HUES48 (cell line): ENCODE measurements around the gene GRHPR.
A peak's percentile ranks its signal among the peaks of the same experiment; 100 is the strongest.

Experiments used
- H3K27ac ChIP-seq: one replicate; pipeline ENCODE4 v1.7.0; 2013; ENCODE audit warnings: low read depth, low read length, inconsistent platforms
- H3K27me3 ChIP-seq: 2 replicates; pipeline ENCODE4 v1.6.1; 2013; ENCODE audit warnings: mild to moderate bottlenecking, low read length; ENCODE audit not compliant: control insufficient read depth, insufficient read depth
- H3K36me3 ChIP-seq: 2 replicates; pipeline ENCODE4 v1.6.1; 2013; ENCODE audit warnings: low read length; ENCODE audit not compliant: control insufficient read depth, insufficient read depth
- H3K4me1 ChIP-seq: 2 replicates; pipeline ENCODE4 v1.6.1; 2013; ENCODE audit warnings: mild to moderate bottlenecking, low read length; ENCODE audit not compliant: control insufficient read depth, insufficient read depth
- H3K4me3 ChIP-seq: 2 replicates; pipeline ENCODE4 v1.5.1; 2013; ENCODE audit warnings: mild to moderate bottlenecking, low read depth, low read length
- H3K9ac ChIP-seq: 2 replicates; pipeline ENCODE4 v1.6.1; 2013; ENCODE audit warnings: mild to moderate bottlenecking, low read depth, low read length, moderate library complexity
- H3K9me3 ChIP-seq: 2 replicates; pipeline ENCODE4 v1.6.1; 2013; ENCODE audit warnings: low read length; ENCODE audit not compliant: control insufficient read depth, insufficient read depth

Gene GRHPR

DNA sequence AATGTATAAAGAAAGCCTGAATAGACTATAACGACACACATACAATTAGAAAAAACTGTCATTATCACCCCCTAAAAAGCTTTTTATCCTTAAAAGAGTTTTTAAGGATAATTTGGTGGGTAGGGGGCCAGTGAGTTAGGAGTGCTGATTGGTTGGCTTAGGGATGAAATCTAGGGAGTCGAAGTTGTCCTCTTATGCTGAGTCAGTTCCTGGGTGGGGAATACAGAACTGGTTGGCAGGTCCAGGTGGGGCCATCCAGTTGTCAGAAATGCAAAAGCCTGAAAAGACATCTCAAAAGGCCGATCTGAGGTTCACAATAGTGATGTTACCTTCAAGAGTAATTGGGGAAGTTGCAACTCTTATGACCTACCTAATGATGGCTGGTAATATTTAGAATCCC, 29.1 kb downstream of the GRHPR start:
- peaks cover 10% of the 10 kb centered on the region for H3K36me3 ChIP-seq
- no peak overlapping the region for H3K4me3 ChIP-seq
- peaks cover under 1% of the 10 kb centered on the region for H3K4me1 ChIP-seq
- no peaks in the 10 kb centered on the region for H3K27me3 ChIP-seq
- no peak overlapping the region for H3K27ac ChIP-seq
- H3K9me3 ChIP-seq = no peaks in the 10 kb centered on the region
- no peak overlapping the region for H3K9ac ChIP-seq

- peaks cover 3% of the 10 kb centered on the region for H3K4me1 ChIP-seq
- no peak overlapping the region for H3K27ac ChIP-seq
- no peak overlapping the region for H3K9ac ChIP-seq
- H3K36me3 ChIP-seq = peaks cover 10% of the 10 kb centered on the region
- no peaks in the 10 kb centered on the region for H3K27me3 ChIP-seq
- H3K4me3 ChIP-seq = no peak overlapping the region
- H3K9me3 ChIP-seq = no peaks in the 10 kb centered on the region
Observed at GRCh38 chr9:37452611-37453010, 30.1 kb downstream of the GRHPR start.

GRCh38 chr9:37453827-37454226, 31.3 kb downstream of the GRHPR start:
- H3K4me3 ChIP-seq = no peak overlapping the region
- H3K9me3 ChIP-seq = no peaks in the 10 kb centered on the region
- H3K4me1 ChIP-seq = peaks cover 3% of the 10 kb centered on the region
- H3K27me3 ChIP-seq = no peaks in the 10 kb centered on the region
- no peak overlapping the region for H3K27ac ChIP-seq
- peaks cover 5% of the 10 kb centered on the region; the same call in 1 of the 2 replicates for H3K36me3 ChIP-seq
- H3K9ac ChIP-seq = no peak overlapping the region

DNA sequence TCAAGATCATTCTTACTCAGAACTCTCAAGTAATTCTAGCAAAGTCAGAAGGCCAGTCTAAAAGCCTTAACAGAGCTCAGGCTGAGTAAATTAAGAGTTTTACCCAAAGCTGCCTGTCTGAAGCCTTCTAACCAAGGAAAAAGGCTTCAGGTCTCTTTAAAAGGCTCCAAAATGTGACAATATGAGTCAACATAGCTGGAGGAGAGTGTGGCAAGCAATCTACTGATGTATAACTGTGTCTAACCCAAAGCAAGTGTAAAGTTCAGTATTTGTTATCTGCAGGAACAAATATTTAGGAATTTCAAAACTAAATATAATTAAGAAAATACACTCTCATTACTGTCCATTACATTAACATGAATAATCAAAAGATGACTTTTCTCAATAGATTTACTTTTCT, 31.7 kb downstream of the GRHPR start:
- Histone ChIP-seq H3K4me1 (peaks cover 3% of the 10 kb centered on the region), H3K9me3 (no peaks in the 10 kb centered on the region), H3K36me3 (peaks cover 5% of the 10 kb centered on the region; the same call in 1 of the 2 replicates), H3K27ac (no peak overlapping the region), H3K27me3 (no peaks in the 10 kb centered on the region), H3K9ac (no peak overlapping the region), H3K4me3 (no peak overlapping the region)

GRCh38 chr9:37455884-37456647, 33.6 kb downstream of the GRHPR start:
- Histone ChIP-seq H3K9ac (no peak overlapping the region), H3K4me3 (no peak overlapping the region), H3K36me3 (no peaks in the 10 kb centered on the region), H3K27ac (no peak overlapping the region), H3K27me3 (no peaks in the 10 kb centered on the region), H3K4me1 (peaks cover 3% of the 10 kb centered on the region; the same call in 1 of the 2 replicates), H3K9me3 (no peaks in the 10 kb centered on the region)

DNA sequence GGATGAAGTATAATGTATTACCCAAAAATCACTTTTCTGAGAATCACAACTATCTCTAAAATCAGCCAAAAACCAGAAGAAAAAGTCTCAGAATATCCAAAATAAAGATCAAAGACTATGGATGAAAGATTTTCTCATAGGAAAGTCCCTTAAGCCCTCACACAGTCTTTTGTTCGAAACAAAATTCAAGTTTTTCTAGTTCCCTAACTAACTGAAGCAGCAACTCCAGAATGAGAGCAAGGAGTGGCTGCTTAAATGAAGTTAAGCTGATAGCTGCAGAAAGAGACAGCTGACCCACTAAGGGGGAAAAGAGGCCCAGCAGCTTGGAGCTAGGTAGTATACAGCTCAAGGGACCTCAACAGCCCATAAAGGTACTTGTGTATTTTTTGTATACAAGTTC, 34.3 kb downstream of the GRHPR start:
- no peaks in the 10 kb centered on the region for H3K9me3 ChIP-seq
- H3K4me3 ChIP-seq = no peak overlapping the region
- H3K27me3 ChIP-seq = no peaks in the 10 kb centered on the region
- H3K36me3 ChIP-seq = no peaks in the 10 kb centered on the region
- H3K4me1 ChIP-seq = peaks cover 3% of the 10 kb centered on the region; the same call in 1 of the 2 replicates
- no peak overlapping the region for H3K27ac ChIP-seq
- no peak overlapping the region for H3K9ac ChIP-seq

DNA sequence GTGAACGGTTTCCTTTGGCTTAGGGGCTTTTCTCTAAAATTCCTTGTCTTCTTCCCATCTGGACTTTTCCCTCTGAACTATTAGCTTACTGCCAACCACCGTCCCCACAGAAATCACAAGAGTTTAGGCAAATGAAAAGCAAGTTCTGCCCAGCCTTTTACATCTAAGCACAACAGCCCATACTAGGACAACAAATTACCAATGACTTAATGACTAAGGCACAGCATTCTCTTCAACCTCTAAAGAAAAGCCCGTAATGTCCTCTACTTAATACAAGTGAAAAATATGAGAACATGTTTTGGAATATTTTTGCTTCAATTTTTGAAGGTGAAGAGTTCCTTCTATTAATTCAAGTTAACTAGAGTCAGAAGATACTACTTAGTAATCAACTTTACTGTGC, 41.5 kb downstream of the GRHPR start:
- H3K4me1 ChIP-seq = peaks cover 17% of the 10 kb centered on the region; the same call in 1 of the 2 replicates
- no peaks in the 10 kb centered on the region for H3K27me3 ChIP-seq
- peak overlapping the region; percentile 70 for H3K4me3 ChIP-seq
- H3K9me3 ChIP-seq = no peaks in the 10 kb centered on the region
- H3K36me3 ChIP-seq = no peaks in the 10 kb centered on the region
- H3K27ac ChIP-seq = peak overlapping the region; percentile 100
- H3K9ac ChIP-seq = peak overlapping the region; percentile 62

DNA sequence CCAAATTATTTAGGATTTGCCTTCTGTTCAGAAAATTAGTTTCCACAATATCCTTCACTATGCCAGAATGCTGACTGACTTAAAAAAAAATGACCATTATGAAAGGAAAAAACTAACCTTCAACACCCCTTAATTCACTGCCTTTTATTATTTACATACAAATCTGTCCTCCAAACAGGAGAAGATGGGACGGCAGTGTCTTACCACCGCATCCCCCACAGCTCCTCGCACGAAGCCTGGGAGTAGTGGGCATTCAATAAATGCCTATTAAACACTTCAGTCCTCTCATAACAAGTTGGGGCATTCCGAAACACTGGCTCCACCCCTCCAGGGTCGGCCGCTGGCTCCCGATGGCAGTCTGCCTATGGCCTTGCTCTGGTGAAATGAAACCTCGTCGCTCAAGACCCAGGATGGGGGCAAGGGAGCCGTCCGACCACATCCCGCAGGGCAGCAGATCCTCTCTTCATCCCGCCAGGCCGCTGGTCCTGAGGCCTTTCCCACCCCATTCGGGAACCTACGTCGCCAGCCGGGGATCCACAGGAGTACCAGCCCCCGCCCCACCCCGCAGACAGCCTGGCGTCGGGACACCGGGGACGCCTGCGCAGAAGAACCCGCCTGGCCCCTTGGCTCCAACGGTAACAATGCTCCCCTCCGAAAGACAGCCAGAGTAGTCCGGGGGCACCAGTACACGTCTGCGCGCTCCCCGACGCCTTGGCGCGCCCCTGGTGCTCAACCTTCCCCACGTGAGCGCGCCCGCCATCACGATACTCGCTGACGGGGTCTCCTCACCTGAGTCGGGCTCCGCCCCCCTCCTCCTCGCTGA, 42.1 kb downstream of the GRHPR start:
- peak overlapping the region; percentile 70 for H3K4me3 ChIP-seq
- H3K4me1 ChIP-seq = peaks cover 17% of the 10 kb centered on the region; the same call in 1 of the 2 replicates
- no peaks in the 10 kb centered on the region for H3K9me3 ChIP-seq
- peak overlapping the region; percentile 100 for H3K27ac ChIP-seq
- no peaks in the 10 kb centered on the region for H3K36me3 ChIP-seq
- peak overlapping the region; percentile 62 for H3K9ac ChIP-seq
- H3K27me3 ChIP-seq = no peaks in the 10 kb centered on the region

DNA sequence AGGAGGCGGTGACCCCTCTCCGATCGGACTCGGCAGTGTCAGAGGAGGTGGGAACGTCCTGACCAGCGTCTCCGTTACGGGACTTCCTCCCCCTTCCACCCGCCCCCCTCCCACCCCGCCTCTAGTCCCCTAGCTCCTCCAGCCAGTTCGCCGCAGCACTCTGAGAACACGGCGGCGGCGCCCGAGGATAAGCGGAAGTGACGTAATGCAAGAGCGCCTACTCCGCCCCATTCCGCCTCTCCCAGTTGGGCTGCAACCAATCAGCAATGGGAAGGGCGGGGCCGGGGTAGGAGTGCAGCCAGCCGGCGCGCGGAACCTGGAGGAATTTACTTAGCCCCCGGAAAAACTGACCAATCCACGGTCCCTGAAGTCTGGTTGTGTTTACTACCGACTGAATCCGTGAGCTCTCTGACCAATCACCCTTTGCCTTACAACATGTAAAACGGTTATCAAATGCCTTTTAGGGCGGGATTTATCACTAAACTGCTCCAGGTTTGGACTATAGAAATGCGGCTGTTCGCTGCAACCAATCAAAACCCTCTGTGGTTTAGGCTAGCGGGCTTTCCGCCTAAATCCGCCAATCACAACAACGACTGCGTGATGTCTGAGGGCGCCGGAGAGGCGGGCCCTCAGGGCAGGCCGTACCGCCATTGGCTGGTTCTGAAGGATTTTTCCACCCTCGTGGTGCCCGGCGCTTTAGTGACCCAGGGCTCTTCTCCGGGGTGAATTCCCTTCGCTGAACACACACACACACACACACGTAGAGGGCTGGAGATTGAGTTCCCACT, 42.9 kb downstream of the GRHPR start, which contains the start of gene ZBTB5:
ZBTB5 (minus strand) TSS at position 202 of the 788 bp plus-strand sequence. CDS start 22,899 bp downstream, outside the sequence.
- peak within 1 kb of the TSS; percentile 100 for H3K27ac ChIP-seq
- H3K4me1 ChIP-seq = peaks cover 17% of the 10 kb centered on the region; the same call in 1 of the 2 replicates
- no peaks in the 10 kb centered on the region for H3K9me3 ChIP-seq
- no peaks in the 10 kb centered on the region for H3K36me3 ChIP-seq
- peak within 1 kb of the TSS; percentile 96 for H3K9ac ChIP-seq
- peak within 1 kb of the TSS; percentile 75 for H3K4me3 ChIP-seq
- H3K27me3 ChIP-seq = no peaks in the 10 kb centered on the region

DNA sequence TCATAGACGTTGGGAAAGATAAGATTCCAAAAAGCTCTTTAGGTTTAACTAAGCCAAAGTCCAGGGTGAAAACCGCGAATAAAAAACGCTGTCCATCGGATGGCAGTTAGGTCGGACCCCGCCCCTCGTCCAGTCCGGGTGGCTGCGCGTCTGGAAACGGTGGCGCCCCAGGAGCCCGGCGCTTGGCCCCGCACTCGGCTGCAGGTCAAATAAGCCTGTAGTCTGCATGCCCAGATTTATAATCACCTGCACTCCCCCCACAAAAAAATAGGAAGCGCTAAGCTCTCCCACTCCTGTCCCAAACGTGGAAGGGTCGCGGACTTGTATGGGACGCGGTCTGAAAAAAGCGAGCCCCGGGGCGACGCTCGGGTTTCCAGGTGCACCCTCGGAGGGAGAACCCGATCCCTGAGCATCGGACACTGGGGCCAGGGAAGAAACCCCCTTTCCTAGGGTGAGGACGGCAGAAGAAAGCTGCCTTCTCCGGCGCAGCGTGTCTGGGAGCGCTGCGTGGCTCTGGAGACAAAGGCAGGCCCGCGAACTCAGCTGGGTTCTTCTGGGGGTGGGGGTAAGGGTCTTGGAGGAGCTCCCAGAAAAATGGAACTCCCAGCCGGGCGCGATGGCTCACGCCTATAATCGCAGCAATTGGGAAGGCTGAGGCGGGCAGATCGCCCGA, 43.7 kb downstream of the GRHPR start:
- Histone ChIP-seq H3K4me3 (peak overlapping the region; percentile 75), H3K27ac (peak overlapping the region; percentile 100), H3K4me1 (peaks cover 21% of the 10 kb centered on the region), H3K36me3 (no peaks in the 10 kb centered on the region), H3K27me3 (no peaks in the 10 kb centered on the region), H3K9ac (peak overlapping the region; percentile 96), H3K9me3 (no peaks in the 10 kb centered on the region)
